GM12878 (cell line): ENCODE results near the gene OR52N1. TPM values are rescaled to one million over a fixed set of nuclear protein-coding genes. Genes with fewer than 3 reads are reported as not detected.
A peak's percentile ranks its signal among the peaks of the same experiment; 100 is the strongest.

Experiments
- ATAC-seq: fragments of 200-7000 bp; cut with Tn5 transposase; 3 replicates; pipeline ENCODE4 v1.9.1; 2020; ENCODE audit warnings: mild to moderate bottlenecking, moderate library complexity
- BruUV-seq: library from RNA; stranded (reverse); fragments of 400-500 nt; replicated peaks from 2 replicates; lab custom pipeline; 2021; lab: Mats Ljungman, UMichigan
- CTCF ChIA-PET: fragments of 300-600 bp; sonication (Branson Sonifier 250); formaldehyde crosslinking; extraction: SDS; loops from one replicate; lab custom pipeline; 2021; ENCODE audit warnings: inconsistent platforms; lab: Yijun Ruan, JAX
- POLR2A ChIA-PET: fragments of 350-600 bp; formaldehyde crosslinking; extraction: SDS; loops from one replicate; lab custom pipeline; 2021; ENCODE audit warnings: inconsistent platforms; lab: Charles Lee
- RAD21 ChIA-PET: fragments of 300-600 bp; sonication (Branson Sonifier 250); formaldehyde crosslinking; loops from one replicate; lab custom pipeline; 2023; ENCODE audit warnings: antibody characterized with exemption; ENCODE audit not compliant: unreplicated experiment; lab: Charles Lee
- SMC1A ChIA-PET: fragments of 300-600 bp; sonication (Branson Sonifier 250); formaldehyde crosslinking; loops from one replicate; lab custom pipeline; 2023; ENCODE audit not compliant: unreplicated experiment, uncharacterized antibody; lab: Charles Lee
- DNase-seq: peaks from one replicate; pipeline ENCODE4 v3.0.0-alpha.2; 2011; ENCODE audit warnings: low read depth, low spot score
- FAIRE-seq: peaks from 3 replicates; lab custom pipeline; 2011; peaks lifted over from hg19 to GRCh38; lab: Jason Lieb, UNC
- H2AFZ ChIP-seq: 2 replicates; pipeline ENCODE4 v1.6.0; 2011; ENCODE audit warnings: low read depth, low read length, control low read depth; ENCODE audit not compliant: control insufficient read depth
- H3K27ac ChIP-seq: 2 replicates; pipeline ENCODE4 v1.5.1; 2011; ENCODE audit warnings: control low read depth; ENCODE audit not compliant: control insufficient read depth, insufficient read depth
- H3K27me3 ChIP-seq, 2 experiments: replicated peaks in 1 of 2; 2 replicates each; pipeline versions ENCODE4 v1.6.0 to v1.6.1; 2011; ENCODE audit warnings: low read length in 1 of 2; ENCODE audit not compliant: control insufficient read depth in 2 of 2, insufficient read depth in 2 of 2
- H3K36me3 ChIP-seq, 2 experiments: 2 replicates each; pipeline ENCODE4 v1.5.1; 2011; ENCODE audit warnings: low read length in 1 of 2; ENCODE audit not compliant: control insufficient read depth in 2 of 2, insufficient read depth in 2 of 2
- H3K4me1 ChIP-seq: 2 replicates; pipeline ENCODE4 v1.6.1; 2011; ENCODE audit warnings: mild to moderate bottlenecking, low read length, moderate library complexity, mixed read lengths; ENCODE audit not compliant: control insufficient read depth, insufficient read depth
- H3K4me2 ChIP-seq: 2 replicates; pipeline ENCODE4 v1.6.0; 2011; ENCODE audit warnings: control low read depth; ENCODE audit not compliant: control insufficient read depth, insufficient read depth
- H3K4me3 ChIP-seq: fragments of 200-600 bp; sonication (generic); 2 replicates; pipeline ENCODE4 v1.5.1; 2016
- H3K79me2 ChIP-seq: 2 replicates; pipeline ENCODE4 v1.6.0; 2011; ENCODE audit warnings: low read length; ENCODE audit not compliant: control insufficient read depth, insufficient read depth
- H3K9ac ChIP-seq: 2 replicates; pipeline ENCODE4 v1.8.0; 2011; ENCODE audit warnings: low read length, control low read depth, mixed read lengths; ENCODE audit not compliant: control insufficient read depth, insufficient read depth
- H3K9me3 ChIP-seq: replicated peaks from 3 replicates; pipeline ENCODE4 v1.5.1; 2011; ENCODE audit warnings: mild to moderate bottlenecking, low read length; ENCODE audit not compliant: control insufficient read depth, insufficient read depth
- H4K20me1 ChIP-seq: 2 replicates; pipeline ENCODE4 v1.6.0; 2011; ENCODE audit not compliant: control insufficient read depth, insufficient read depth
- CREM ChIP-seq: IDR thresholded peaks from 2 replicates; pipeline ENCODE4 v1.6.1; 2014; ENCODE audit warnings: antibody characterized with exemption, low read depth
- CTCF ChIP-seq, 3 experiments: IDR thresholded peaks in 2 of 3; conservative IDR thresholded peaks in 1 of 3; 2 replicates each; pipeline ENCODE4 v1.5.1; 2011; ENCODE audit warnings: low read depth in 3 of 3, low read length in 3 of 3, mild to moderate bottlenecking in 3 of 3, control low read depth in 2 of 3, moderate library complexity in 2 of 3, inconsistent platforms in 1 of 3, mixed read lengths in 1 of 3; ENCODE audit not compliant: control insufficient read depth in 2 of 3, insufficient read depth in 1 of 3; ENCODE audit errors: extremely low read depth in 1 of 3
- HSF1 ChIP-seq: fragments of 150-350 bp; IDR thresholded peaks from 2 replicates; pipeline ENCODE4 v1.6.1; 2014; ENCODE audit warnings: mild to moderate bottlenecking, low read depth, low read length
- IRF3 ChIP-seq: fragments of 450-650 bp; IDR thresholded peaks from 2 replicates; pipeline ENCODE4 v1.6.1; 2014; ENCODE audit warnings: mild to moderate bottlenecking
- IRF5 ChIP-seq: fragments of 450-650 bp; IDR thresholded peaks from 2 replicates; pipeline ENCODE4 v1.6.1; 2017; ENCODE audit warnings: borderline replicate concordance
- MLLT1 ChIP-seq: fragments of 450-650 bp; IDR thresholded peaks from 2 replicates; pipeline ENCODE4 v1.6.1; 2016; ENCODE audit warnings: mild to moderate bottlenecking
- MYB ChIP-seq: fragments of 150-350 bp; IDR thresholded peaks from 2 replicates; pipeline ENCODE4 v1.6.1; 2014; ENCODE audit warnings: mild to moderate bottlenecking, low read depth, low read length, borderline replicate concordance
- MYC ChIP-seq: IDR thresholded peaks from 2 replicates; pipeline ENCODE4 v1.6.1; 2011; ENCODE audit warnings: mild to moderate bottlenecking, low read length, moderate library complexity, inconsistent platforms; ENCODE audit not compliant: insufficient read depth, insufficient replicate concordance, insufficient read length, severe bottlenecking
- NR2F1 ChIP-seq: fragments of 450-650 bp; conservative IDR thresholded peaks from 2 replicates; pipeline ENCODE4 v1.6.1; 2017; ENCODE audit warnings: mild to moderate bottlenecking
- RAD21 ChIP-seq: IDR thresholded peaks from 2 replicates; pipeline ENCODE4 v1.6.1; 2011; ENCODE audit warnings: mild to moderate bottlenecking, low read depth, low read length, moderate library complexity; ENCODE audit not compliant: insufficient read depth
- RBBP5 ChIP-seq: fragments of 200-600 bp; sonication (generic); conservative IDR thresholded peaks from 2 replicates; pipeline ENCODE4 v1.6.1; 2016
- SMAD5 ChIP-seq: IDR thresholded peaks from 2 replicates; pipeline ENCODE4 v1.6.1; 2016; ENCODE audit warnings: antibody characterized with exemption, low read depth
- USF1 ChIP-seq: IDR thresholded peaks from 2 replicates; pipeline ENCODE4 v1.6.1; 2011; ENCODE audit warnings: borderline replicate concordance, low read depth, mild to moderate bottlenecking, moderate library complexity, mixed read lengths, low read length; ENCODE audit not compliant: insufficient read depth; ENCODE audit errors: extremely low read length
- WGBS: methylation state at CpG from one replicate; pipeline ENCODE4 v1.1.6; 2016; ENCODE audit warnings: low lambda C conversion rate; ENCODE audit not compliant: insufficient replicate concordance, insufficient coverage; ENCODE audit errors: missing lambda C conversion rate; 5-methylcytosine and 5-hydroxymethylcytosine counted together
- in situ Hi-C: fragments of 300-500 bp; cut with MboI; formaldehyde crosslinking; loops from 9 replicates; pipeline ENCODE4 v1.14.3; 2018; ENCODE audit warnings: mixed read lengths
- intact Hi-C: fragments of 100-400 bp; cut with micrococcal nuclease; formaldehyde crosslinking; loops from one replicate; pipeline ENCODE4 v1.14.2; 2022; ENCODE audit not compliant: unreplicated experiment
- polyA plus RNA-seq, 11 experiments: library from polyadenylated mRNA; depleted of rRNA in 4 of 11; unstranded in 6 of 11; stranded (reverse) in 5 of 11; fragments of >200 nt; fragmentation: Nextera tagmentation in 4 of 11; fragmentation: Illumina TruSeq in 1 of 11; extraction: Ambion mirVana in 4 of 11; extraction: Trizol in 1 of 11; gene quantifications; 1 replicate in 1 of 11; 2 replicates in 10 of 11; pipeline versions ENCODE4 v1.2.1 to v1.2.3, GENCODE V29; 2011 to 2016; ENCODE audit warnings: inconsistent platforms in 2 of 11, missing spikeins in 2 of 11, low read depth in 1 of 11
- total RNA-seq, 4 experiments: library from RNA; depleted of rRNA in 3 of 4; stranded (reverse); fragments of >200 nt in 3 of 4; fragmentation: Illumina TruSeq in 1 of 4; extraction: Trizol in 1 of 4; gene quantifications; 2 replicates each; pipeline versions ENCODE4 v1.2.1 to v1.2.3, GENCODE V29; 2013 to 2021

OR52N1 gene
- total and polyA plus RNA-seq, 10 of the 15 experiments (the other 5 are each of a cell fraction or from before 2014, with no cell fraction given): 0.04 TPM; not detected in 9

GRCh38 chr11:5808500-5809121 lies 17.5 kb upstream of the OR52N1 start, which contains the start of gene OR52N2:
OR52N2 (plus strand) TSS chr11:5808924; CDS start chr11:5820336, 11,412 bp downstream.
- DNase-seq (peak; percentile 53), FAIRE-seq (peak; percentile 80), ATAC-seq (peak; percentile 98)
- ChIA-PET CTCF (interaction anchor here (0.9 to 3.2 kb wide), 10 partner anchors 10 to 336 kb away, joined by 3 to 23 read pairs (median 11); partner anchors contain the start of genes TRIM22 and TRIM5), RAD21 (interaction anchor here (1.1 to 2.3 kb wide), 5 partner anchors 9 to 124 kb away, joined by 3 to 23 read pairs (median 6); partner anchors contain the start of genes TRIM22 and TRIM5), SMC1A (interaction anchor here (1.1 to 3.0 kb wide), 10 partner anchors 80 to 438 kb away, joined by 3 to 19 read pairs (median 4); partner anchors contain the start of gene TRIM5), POLR2A (no interaction called here)
- Histone ChIP-seq H3K79me2 (no peaks in the 10 kb centered on the region), H3K9ac (peak within 1 kb of the TSS; percentile 44), H4K20me1 (no peaks in the 10 kb centered on the region), H2AFZ (peak within 1 kb of the TSS; percentile 74), H3K4me1 (no peaks in the 10 kb centered on the region), H3K4me2 (peak within 1 kb of the TSS; percentile 78), H3K9me3 (no peaks in the 10 kb centered on the region), H3K27ac (no peak within 1 kb of the TSS), H3K27me3 (no peaks in the 10 kb centered on the region), H3K36me3 (no peaks in the 10 kb centered on the region), H3K4me3 (peak within 1 kb of the TSS; percentile 68)
- BruUV-seq: no TSS peak
- intact Hi-C loops (loop anchor here (1.0 to 5.0 kb wide), 8 partner anchors 82 to 684 kb away; partner anchors contain the start of gene OR51M1), in situ Hi-C loops (loop anchor here (5.0 kb wide), 1 partner anchor 336 kb away; no protein-coding TSS in a partner anchor)
- 5% methylated on average over 24 of the region's 24 CpGs for WGBS
- TF ChIP-seq USF1 (no peak), MYC (no peak), MYB (no peak), MLLT1 (no peak), RAD21 (peak; percentile 97), CREM (0 out of 2 replicates have a peak, but pooled peaks have one; percentile 19), SMAD5 (no peak), NR2F1 (no peak), CTCF (IDR thresholded peaks at IDR 0.05 in 2 of 3, conservative IDR thresholded peaks at IDR 0.05 in 1 of 3; ENCODE audit: control insufficient read depth in 2 of 3, extremely low read depth in 1 of 3, insufficient read depth in 1 of 3, low read depth in 3 of 3, low read length in 3 of 3) (peak; percentile 78 to 92 (median 83)), HSF1 (no peak), RBBP5 (no peak), IRF3 (peak; percentile 26; the same call in 1 of the 2 replicates), IRF5 (no peak)
